ENCODE data around the gene ZNF14.

The ZNF14 gene

GRCh38 chr19:19679176-19680073, 53.5 kb downstream of the ZNF14 start:
- H3K27me3 ChIP-seq (replicated peaks; ENCODE audit: insufficient read depth, low read length), result no peaks in the 10 kb centered on the region
- H4K20me1 ChIP-seq (ENCODE audit: insufficient read depth, low read length), result no peaks in the 10 kb centered on the region
- peaks cover 7% of the 10 kb centered on the region for H3K79me2 ChIP-seq (ENCODE audit: low read length)
- H3F3A ChIP-seq (ENCODE audit: insufficient read depth, low read length), result no peaks in the 10 kb centered on the region
- no peak for DNase-seq
- TF ChIP-seq EZH2phosphoT487 (IDR thresholded peaks at IDR 0.05; ENCODE audit: low read length) (no peak), CTCF (IDR thresholded peaks at IDR 0.05; ENCODE audit: low read length) (no peak), EZH2 (optimal IDR thresholded peaks at IDR 0.05; ENCODE audit: low read depth, low read length) (no peak)
- no peak overlapping the region for H3K4me3 ChIP-seq (ENCODE audit: low read length)
- H3K9ac ChIP-seq (ENCODE audit: low read length), result no peak overlapping the region
- H3K27ac ChIP-seq (ENCODE audit: low read length), result no peak overlapping the region
- H3K9me3 ChIP-seq (replicated peaks; ENCODE audit: insufficient read depth, low read length), result 0 out of 2 replicates have a peak, but pooled peaks cover 3% of the 10 kb centered on the region
- H3K4me2 ChIP-seq (ENCODE audit: low read depth, low read length), result no peak overlapping the region
- no peaks in the 10 kb centered on the region for H3K9me2 ChIP-seq (replicated peaks; ENCODE audit: insufficient read depth, low read length)
- H3K4me1 ChIP-seq (ENCODE audit: low read length), result no peaks in the 10 kb centered on the region
- peaks cover 36% of the 10 kb centered on the region for H3K36me3 ChIP-seq (replicated peaks; ENCODE audit: insufficient read depth, low read length)
- no peak overlapping the region for H2AFZ ChIP-seq (ENCODE audit: low read length)

- H3K9me3 ChIP-seq (replicated peaks; ENCODE audit: insufficient read depth, low read length), result 0 out of 2 replicates have a peak, but pooled peaks cover 3% of the 10 kb centered on the region
- no peak overlapping the region for H3K4me3 ChIP-seq (ENCODE audit: low read length)
- peaks cover 36% of the 10 kb centered on the region for H3K36me3 ChIP-seq (replicated peaks; ENCODE audit: insufficient read depth, low read length)
These were observed 55.3 kb downstream of the ZNF14 start for GRCh38 chr19:19677579-19677978.

GRCh38 chr19:19674315-19674714, 58.6 kb downstream of the ZNF14 start:
- H3K9me2 ChIP-seq (replicated peaks; ENCODE audit: insufficient read depth, low read length), result no peaks in the 10 kb centered on the region
- no peak overlapping the region for H3K27ac ChIP-seq (ENCODE audit: low read length)
- DNase-seq, result no peak
- H2AFZ ChIP-seq (ENCODE audit: low read length), result no peak overlapping the region
- no peak overlapping the region for H3K4me2 ChIP-seq (ENCODE audit: low read depth, low read length)
- H3K36me3 ChIP-seq (replicated peaks; ENCODE audit: insufficient read depth, low read length), result peaks cover 29% of the 10 kb centered on the region
- peaks cover 35% of the 10 kb centered on the region for H3K79me2 ChIP-seq (ENCODE audit: low read length)
- no peak overlapping the region for H3K4me3 ChIP-seq (ENCODE audit: low read length)
- H3F3A ChIP-seq (ENCODE audit: insufficient read depth, low read length), result no peaks in the 10 kb centered on the region
- H4K20me1 ChIP-seq (ENCODE audit: insufficient read depth, low read length), result no peaks in the 10 kb centered on the region
- no peaks in the 10 kb centered on the region for H3K27me3 ChIP-seq (replicated peaks; ENCODE audit: insufficient read depth, low read length)
- H3K9me3 ChIP-seq (replicated peaks; ENCODE audit: insufficient read depth, low read length), result no peaks in the 10 kb centered on the region
- TF ChIP-seq CTCF (IDR thresholded peaks at IDR 0.05; ENCODE audit: low read length) (no peak), EZH2phosphoT487 (IDR thresholded peaks at IDR 0.05; ENCODE audit: low read length) (no peak), EZH2 (optimal IDR thresholded peaks at IDR 0.05; ENCODE audit: low read depth, low read length) (no peak)
- H3K4me1 ChIP-seq (ENCODE audit: low read length), result no peaks in the 10 kb centered on the region
- H3K9ac ChIP-seq (ENCODE audit: low read length), result no peak overlapping the region

More at GRCh38 chr19:19677579-19677978, 55.3 kb downstream of the ZNF14 start:
- DNase-seq, result no peak
- Histone ChIP-seq H3K9me2 (replicated peaks; ENCODE audit: insufficient read depth, low read length) (no peaks in the 10 kb centered on the region), H3K79me2 (ENCODE audit: low read length) (peaks cover 16% of the 10 kb centered on the region), H3F3A (ENCODE audit: insufficient read depth, low read length) (no peaks in the 10 kb centered on the region), H3K9ac (ENCODE audit: low read length) (no peak overlapping the region), H3K27me3 (replicated peaks; ENCODE audit: insufficient read depth, low read length) (no peaks in the 10 kb centered on the region), H3K4me1 (ENCODE audit: low read length) (no peaks in the 10 kb centered on the region), H3K4me2 (ENCODE audit: low read depth, low read length) (no peak overlapping the region), H3K27ac (ENCODE audit: low read length) (no peak overlapping the region), H4K20me1 (ENCODE audit: insufficient read depth, low read length) (no peaks in the 10 kb centered on the region), H2AFZ (ENCODE audit: low read length) (no peak overlapping the region)
- no peak for TF ChIP-seq CTCF (IDR thresholded peaks at IDR 0.05; ENCODE audit: low read length)
- TF ChIP-seq EZH2phosphoT487 (IDR thresholded peaks at IDR 0.05; ENCODE audit: low read length), result no peak
- no peak for TF ChIP-seq EZH2 (optimal IDR thresholded peaks at IDR 0.05; ENCODE audit: low read depth, low read length)

All from MM.1S (cell line).